ENCODE results near the gene E2F6. TPM values are rescaled to one million over a fixed set of nuclear protein-coding genes. Genes with fewer than 3 reads are reported as not detected.

E2F6 gene
- total and polyA plus RNA-seq, 10 donors: 4.7 to 13.6 (median 8.3) TPM

DNA sequence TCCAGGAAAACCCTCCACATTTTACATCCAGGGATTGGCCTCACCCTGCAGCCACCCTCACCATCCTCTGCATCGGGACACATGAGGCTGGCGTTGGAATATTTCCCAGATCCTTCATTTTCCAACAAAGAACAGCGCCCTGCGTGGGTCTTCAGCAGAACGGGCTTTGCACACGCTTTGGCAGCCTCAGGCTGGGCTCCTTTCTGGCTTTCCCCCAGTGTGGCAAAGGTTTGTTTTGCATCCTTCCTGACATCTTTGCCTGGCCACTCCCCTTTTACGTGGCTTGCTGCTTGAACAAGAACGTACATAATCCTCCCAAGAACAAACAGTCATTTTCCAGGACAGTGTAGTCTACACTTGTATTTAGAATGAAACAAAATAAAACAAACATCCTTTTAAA lies 42.3 kb upstream of the E2F6 start:
- no peak overlapping the region for H3K27ac ChIP-seq
- intact Hi-C loops (cut with DNase I; ENCODE audit: low total_unique reads): no loop called here
- H3K36me3 ChIP-seq: no peaks in the 10 kb centered on the region
- TF ChIP-seq POLR2AphosphoS5 (IDR thresholded peaks at IDR 0.05): no peak
- no peak for TF ChIP-seq POLR2A (IDR thresholded peaks at IDR 0.05)
- TF ChIP-seq, protein P1, sequence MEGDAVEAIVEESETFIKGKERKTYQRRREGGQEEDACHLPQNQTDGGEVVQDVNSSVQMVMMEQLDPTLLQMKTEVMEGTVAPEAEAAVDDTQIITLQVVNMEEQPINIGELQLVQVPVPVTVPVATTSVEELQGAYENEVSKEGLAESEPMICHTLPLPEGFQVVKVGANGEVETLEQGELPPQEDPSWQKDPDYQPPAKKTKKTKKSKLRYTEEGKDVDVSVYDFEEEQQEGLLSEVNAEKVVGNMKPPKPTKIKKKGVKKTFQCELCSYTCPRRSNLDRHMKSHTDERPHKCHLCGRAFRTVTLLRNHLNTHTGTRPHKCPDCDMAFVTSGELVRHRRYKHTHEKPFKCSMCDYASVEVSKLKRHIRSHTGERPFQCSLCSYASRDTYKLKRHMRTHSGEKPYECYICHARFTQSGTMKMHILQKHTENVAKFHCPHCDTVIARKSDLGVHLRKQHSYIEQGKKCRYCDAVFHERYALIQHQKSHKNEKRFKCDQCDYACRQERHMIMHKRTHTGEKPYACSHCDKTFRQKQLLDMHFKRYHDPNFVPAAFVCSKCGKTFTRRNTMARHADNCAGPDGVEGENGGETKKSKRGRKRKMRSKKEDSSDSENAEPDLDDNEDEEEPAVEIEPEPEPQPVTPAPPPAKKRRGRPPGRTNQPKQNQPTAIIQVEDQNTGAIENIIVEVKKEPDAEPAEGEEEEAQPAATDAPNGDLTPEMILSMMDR (IDR thresholded peaks at IDR 0.05 in 8 of 11, conservative IDR thresholded peaks at IDR 0.05 in 3 of 11): no peak
- H3K4me3 ChIP-seq: no peak overlapping the region
- DNase-seq: no peak
- H3K9me3 ChIP-seq: peaks cover 0 to 7% (median 2%) of the 10 kb centered on the region in 8 donors
- H3K27me3 ChIP-seq (replicated peaks in 1 of 7): peaks cover 0 to 30% (median 0%) of the 10 kb centered on the region in 7 donors
- WGBS, 5 donors: 80 to 84% (median 83%) methylated on average over 8 of the region's 8 CpGs
- no peaks in the 10 kb centered on the region for H3K4me1 ChIP-seq

DNA sequence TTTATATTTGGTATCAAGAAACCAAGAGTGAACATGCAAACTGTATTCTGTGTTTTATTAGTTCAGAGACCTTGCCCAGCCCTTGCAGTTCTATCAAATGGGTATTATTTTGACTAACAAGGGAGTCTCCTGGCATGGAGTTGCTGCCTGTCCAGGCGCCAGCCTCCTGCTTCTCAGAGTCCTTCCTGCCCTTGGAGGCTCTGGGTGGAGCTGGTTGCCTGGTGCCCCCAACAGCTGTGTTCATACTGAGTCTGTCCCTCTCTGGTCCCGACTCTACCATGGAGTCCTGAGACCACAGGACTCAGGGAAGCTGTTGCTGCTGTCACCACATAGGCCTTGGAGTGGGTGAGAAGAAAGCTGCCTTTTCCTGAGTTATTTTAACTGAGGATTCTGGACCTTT lies 41.6 kb upstream of the E2F6 start:
- H3K4me1 ChIP-seq: no peaks in the 10 kb centered on the region
- TF ChIP-seq POLR2AphosphoS5 (IDR thresholded peaks at IDR 0.05) (no peak), POLR2A (IDR thresholded peaks at IDR 0.05) (no peak)
- TF ChIP-seq, protein P1 (IDR thresholded peaks at IDR 0.05 in 8 of 11, conservative IDR thresholded peaks at IDR 0.05 in 3 of 11): no peak
- 72 to 88% (median 79%) methylated on average over 2 of the region's 2 CpGs for WGBS, 5 donors
- H3K27me3 ChIP-seq (replicated peaks in 1 of 7): peaks cover 0 to 33% (median 0%) of the 10 kb centered on the region in 7 donors
- no peak for DNase-seq
- no peaks in the 10 kb centered on the region for H3K36me3 ChIP-seq
- H3K27ac ChIP-seq: no peak overlapping the region
- intact Hi-C loops (cut with DNase I; ENCODE audit: low total_unique reads): no loop called here
- peaks cover 0 to 13% (median 4%) of the 10 kb centered on the region in 8 donors for H3K9me3 ChIP-seq
- no peak overlapping the region for H3K4me3 ChIP-seq

DNA sequence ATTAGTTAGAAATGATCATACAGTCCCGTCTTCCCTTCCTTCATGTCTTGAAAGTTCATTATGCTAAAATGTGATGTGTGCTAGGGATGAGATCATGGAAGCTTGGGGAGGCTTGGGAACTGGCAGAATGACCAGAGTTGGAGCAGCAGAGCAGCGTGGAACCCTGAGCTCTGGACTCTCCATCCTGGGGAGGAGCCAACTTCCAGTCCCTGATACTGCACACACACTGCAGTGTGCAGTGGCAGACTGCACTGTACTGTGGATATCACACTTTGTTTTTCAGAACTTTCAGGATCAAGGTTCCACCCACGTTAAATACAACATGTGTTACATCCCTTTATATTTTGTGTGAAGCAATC lies 40.6 kb upstream of the E2F6 start:
- Histone ChIP-seq H3K9me3 (peaks cover 0 to 13% (median 4%) of the 10 kb centered on the region in 8 donors), H3K27me3 (replicated peaks in 1 of 7) (peaks cover 0 to 30% (median 0%) of the 10 kb centered on the region in 7 donors), H3K4me3 (no peak overlapping the region), H3K36me3 (no peaks in the 10 kb centered on the region), H3K27ac (no peak overlapping the region), H3K4me1 (peaks cover 0 to under 1% (median 0%) of the 10 kb centered on the region in 6 donors)
- WGBS, 5 donors: 53 to 70% (median 61%) methylated on average over 3 of the region's 3 CpGs
- DNase-seq: no peak
- intact Hi-C loops (cut with DNase I; ENCODE audit: low total_unique reads): no loop called here
- TF ChIP-seq POLR2AphosphoS5 (IDR thresholded peaks at IDR 0.05): no peak
- TF ChIP-seq, protein P1 (IDR thresholded peaks at IDR 0.05 in 8 of 11, conservative IDR thresholded peaks at IDR 0.05 in 3 of 11): no peak

DNA sequence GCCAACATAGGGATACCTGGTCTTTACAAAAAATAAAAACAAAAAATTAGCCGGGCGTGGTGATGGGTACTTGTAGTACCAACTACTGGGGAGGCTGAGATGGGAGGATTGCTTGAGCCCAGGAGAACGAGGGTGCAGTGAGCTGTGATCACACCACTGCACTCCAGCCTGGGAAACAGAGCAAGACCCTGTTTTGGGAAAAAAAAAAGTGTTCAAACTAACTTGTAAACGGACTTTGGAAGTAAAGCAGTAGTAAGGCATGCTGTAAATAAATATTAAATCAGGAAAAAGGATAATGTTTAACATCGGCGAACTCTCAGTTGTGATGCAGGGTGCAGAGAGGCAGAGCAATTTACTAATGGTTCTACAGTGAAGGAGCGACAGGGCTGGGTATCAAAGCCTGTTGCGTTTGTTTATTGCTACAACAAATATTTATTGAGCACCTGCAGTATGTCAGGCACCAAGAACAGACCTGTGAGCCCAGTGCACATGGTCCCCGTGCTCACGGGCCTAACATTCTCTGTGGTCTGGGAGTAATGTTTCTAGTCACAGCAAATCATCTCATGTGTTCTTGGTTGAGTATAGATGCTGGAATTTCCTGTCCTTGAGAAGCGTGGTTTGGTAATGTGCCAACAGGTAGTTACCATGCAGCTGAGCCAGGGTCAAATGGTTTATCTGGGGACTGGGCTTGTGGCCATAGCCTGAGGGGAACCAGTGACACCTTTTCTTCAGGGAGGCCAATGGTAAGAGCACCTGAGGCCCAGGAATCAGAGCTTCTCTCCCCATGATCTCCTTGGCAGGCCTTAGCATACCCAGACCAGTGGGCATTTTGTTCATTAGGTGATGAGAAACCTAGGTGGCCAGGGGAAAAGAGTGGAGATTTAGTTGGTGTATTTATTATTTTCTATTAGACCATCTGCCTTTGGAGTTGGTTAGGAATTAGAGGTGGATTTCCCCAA lies 40.0 kb upstream of the E2F6 start:
- Histone ChIP-seq H3K4me1 (peaks cover 0 to 7% (median 0%) of the 10 kb centered on the region in 6 donors), H3K4me3 (no peak overlapping the region), H3K36me3 (no peaks in the 10 kb centered on the region), H3K9me3 (peaks cover 0 to 13% (median 4%) of the 10 kb centered on the region in 8 donors), H3K27ac (no peak overlapping the region), H3K27me3 (replicated peaks in 1 of 7) (peaks cover 0 to 23% (median 0%) of the 10 kb centered on the region in 7 donors)
- no peak for DNase-seq
- WGBS, 5 donors: 69 to 75% (median 73%) methylated on average over 11 of the region's 11 CpGs
- intact Hi-C loops (cut with DNase I; ENCODE audit: low total_unique reads): no loop called here
- TF ChIP-seq POLR2AphosphoS5 (IDR thresholded peaks at IDR 0.05): no peak
- TF ChIP-seq, protein P1 (IDR thresholded peaks at IDR 0.05 in 8 of 11, conservative IDR thresholded peaks at IDR 0.05 in 3 of 11): no peak
- TF ChIP-seq POLR2A (IDR thresholded peaks at IDR 0.05): no peak

Measured in spleen (tissue), 11 donors.